ENCODE data around the gene ZFAND2B. TPM values are rescaled to one million over a fixed set of nuclear protein-coding genes. Genes with fewer than 3 reads are reported as not detected.

The ZFAND2B gene
- total RNA-seq, 1 experiment from 2014 or later, result 19.5 TPM

- no peak overlapping the region for H3K27ac Mint-ChIP-seq
- no peaks in the 10 kb centered on the region for H3K9me3 Mint-ChIP-seq
- H3K36me3 Mint-ChIP-seq, result peaks cover 42% of the 10 kb centered on the region
- POLR2A ChIA-PET, result interaction anchor here (0.5 kb wide), 1 partner anchor 32 kb away, joined by 3 read pairs; the partner anchor contains the start of gene TUBA4B
- H3K4me1 Mint-ChIP-seq, result peaks cover 25% of the 10 kb centered on the region
- CTCF ChIA-PET, result no interaction called here
- DNase-seq (ENCODE audit: low spot score), result no peak
- TF ChIP-seq SOX15 (CRISPR knock-in tag; IDR thresholded peaks at IDR 0.05), result no peak
- TF ChIP-seq ZNF532 (CRISPR knock-in tag; IDR thresholded peaks at IDR 0.05; ENCODE audit: borderline replicate concordance), result no peak
- TF ChIP-seq CDX4 (CRISPR knock-in tag; IDR thresholded peaks at IDR 0.05; ENCODE audit: borderline replicate concordance), result no peak
- TF ChIP-seq NFYB (CRISPR knock-in tag; conservative IDR thresholded peaks at IDR 0.05; ENCODE audit: low read depth), result no peak
- no peak for TF ChIP-seq RORB (CRISPR knock-in tag; IDR thresholded peaks at IDR 0.05)
- no peak for TF ChIP-seq AFF4 (CRISPR knock-in tag; IDR thresholded peaks at IDR 0.05; ENCODE audit: borderline replicate concordance)
- no peak for TF ChIP-seq MLX (CRISPR knock-in tag; IDR thresholded peaks at IDR 0.05)
- TF ChIP-seq ZBTB21 (CRISPR knock-in tag; IDR thresholded peaks at IDR 0.05; ENCODE audit: borderline replicate concordance), result no peak
- no peak for TF ChIP-seq SMAD3 (CRISPR knock-in tag; IDR thresholded peaks at IDR 0.05; ENCODE audit: borderline replicate concordance)
- no peak for TF ChIP-seq GABPB1 (CRISPR knock-in tag; IDR thresholded peaks at IDR 0.05)
- no peaks in the 10 kb centered on the region for H3K27me3 Mint-ChIP-seq (ENCODE audit: low read depth)
- no peak overlapping the region for H3K4me3 Mint-ChIP-seq
- ATAC-seq, result no peak
Observed at GRCh38 chr2:219220652-219221402, 14.2 kb downstream of the ZFAND2B start.

GRCh38 chr2:219221957-219222518, 15.5 kb downstream of the ZFAND2B start:
- Mint-ChIP-seq H3K27ac (no peak overlapping the region), H3K4me3 (no peak overlapping the region), H3K4me1 (peaks cover 15% of the 10 kb centered on the region), H3K9me3 (no peaks in the 10 kb centered on the region), H3K27me3 (ENCODE audit: low read depth) (no peaks in the 10 kb centered on the region), H3K36me3 (peaks cover 48% of the 10 kb centered on the region)
- DNase-seq (ENCODE audit: low spot score) (no peak), ATAC-seq (no peak)
- ChIA-PET POLR2A (interaction anchor here (1.3 kb wide), 1 partner anchor 46 kb away, joined by 3 read pairs; the partner anchor contains the start of gene CNPPD1), CTCF (no interaction called here)
- TF ChIP-seq ZNF232 (CRISPR knock-in tag; IDR thresholded peaks at IDR 0.05), result no peak
- no peak for TF ChIP-seq PRDM15 (CRISPR knock-in tag; IDR thresholded peaks at IDR 0.05)
- TF ChIP-seq FOXJ3 (CRISPR knock-in tag; IDR thresholded peaks at IDR 0.05; ENCODE audit: borderline replicate concordance), result no peak
- no peak for TF ChIP-seq PRRX2 (CRISPR knock-in tag; IDR thresholded peaks at IDR 0.05)
- TF ChIP-seq TEAD4 (CRISPR knock-in tag; IDR thresholded peaks at IDR 0.05), result no peak
- no peak for TF ChIP-seq NR3C1 (CRISPR knock-in tag; conservative IDR thresholded peaks at IDR 0.05; ENCODE audit: low read depth)
- TF ChIP-seq ZBTB21 (CRISPR knock-in tag; IDR thresholded peaks at IDR 0.05; ENCODE audit: borderline replicate concordance), result no peak
- TF ChIP-seq GRHL2 (CRISPR knock-in tag; IDR thresholded peaks at IDR 0.05; ENCODE audit: insufficient replicate concordance, severe bottlenecking), result no peak
- no peak for TF ChIP-seq ZNF425 (CRISPR knock-in tag; conservative IDR thresholded peaks at IDR 0.05)
